Keratinocyte (primary cell): ENCODE data around the gene GXYLT2. TPM values are rescaled to one million over a fixed set of nuclear protein-coding genes. Genes with fewer than 3 reads are reported as not detected.

Experiments used
- DNase-seq: peaks from one replicate; pipeline ENCODE4 v3.0.0-alpha.2; 2011; ENCODE audit warnings: low read depth, missing footprints, low spot score
- FAIRE-seq: peaks from 2 replicates; lab custom pipeline; 2011; peaks lifted over from hg19 to GRCh38; lab: Jason Lieb, UNC
- H2AFZ ChIP-seq: 2 replicates; pipeline ENCODE4 v1.6.0; 2012; ENCODE audit warnings: low read length, control low read depth, inconsistent platforms; ENCODE audit not compliant: control insufficient read depth
- H3K27ac ChIP-seq: 2 replicates; pipeline ENCODE4 v1.5.1; 2011; ENCODE audit warnings: low read length; ENCODE audit not compliant: control insufficient read depth, insufficient read depth
- H3K27me3 ChIP-seq: 3 replicates; pipeline ENCODE4 v1.6.0; 2011; ENCODE audit warnings: low read length; ENCODE audit not compliant: control insufficient read depth, insufficient read depth; ENCODE audit errors: extremely low read depth
- H3K36me3 ChIP-seq, 2 experiments: 2 replicates in 1 of 2; 3 replicates in 1 of 2; pipeline ENCODE4 v1.5.1; 2011; ENCODE audit warnings: low read length in 2 of 2, mild to moderate bottlenecking in 1 of 2; ENCODE audit not compliant: control insufficient read depth in 2 of 2, insufficient read depth in 2 of 2; ENCODE audit errors: extremely low read depth in 1 of 2
- H3K4me1 ChIP-seq: 3 replicates; pipeline ENCODE4 v1.5.1; 2011; ENCODE audit warnings: low read length; ENCODE audit not compliant: control insufficient read depth, insufficient read depth; ENCODE audit errors: extremely low read depth
- H3K4me2 ChIP-seq: 3 replicates; pipeline ENCODE4 v1.6.0; 2011; ENCODE audit warnings: low read depth, low read length; ENCODE audit not compliant: control insufficient read depth, insufficient read depth; ENCODE audit errors: extremely low read depth
- H3K4me3 ChIP-seq, 3 experiments: fragments of 200-600 bp in 1 of 3; sonication (generic) in 1 of 3; 2 replicates in 2 of 3; 3 replicates in 1 of 3; pipeline ENCODE4 v1.5.1; 2011 to 2016; ENCODE audit warnings: low read length in 3 of 3, mild to moderate bottlenecking in 3 of 3, control low read depth in 2 of 3, inconsistent platforms in 1 of 3, low read depth in 1 of 3, mixed read lengths in 1 of 3, mixed run types in 1 of 3, moderate library complexity in 1 of 3; ENCODE audit not compliant: control insufficient read depth in 2 of 3, insufficient read depth in 2 of 3; ENCODE audit errors: extremely low read depth in 1 of 3
- H3K79me2 ChIP-seq: 2 replicates; pipeline ENCODE4 v1.6.0; 2012; ENCODE audit warnings: low read length; ENCODE audit not compliant: control insufficient read depth, insufficient read depth
- H3K9ac ChIP-seq: 3 replicates; pipeline ENCODE4 v1.6.0; 2011; ENCODE audit warnings: low read length; ENCODE audit not compliant: control insufficient read depth, insufficient read depth; ENCODE audit errors: extremely low read depth
- H3K9me1 ChIP-seq: 3 replicates; pipeline ENCODE4 v1.6.0; 2011; ENCODE audit warnings: low read length; ENCODE audit not compliant: control insufficient read depth, insufficient read depth; ENCODE audit errors: extremely low read depth
- H3K9me3 ChIP-seq: 2 replicates; pipeline ENCODE4 v1.5.1; 2012; ENCODE audit warnings: low read depth, low read length; ENCODE audit not compliant: control insufficient read depth
- H4K20me1 ChIP-seq: 3 replicates; pipeline ENCODE4 v1.6.0; 2011; ENCODE audit warnings: low read length; ENCODE audit not compliant: control insufficient read depth, insufficient read depth; ENCODE audit errors: extremely low read depth
- CTCF ChIP-seq, 3 experiments: IDR thresholded peaks in 1 of 3; conservative IDR thresholded peaks in 1 of 3; optimal IDR thresholded peaks in 1 of 3; 2 replicates in 2 of 3; 3 replicates in 1 of 3; pipeline versions ENCODE3 to v1.5.1; 2011; ENCODE audit warnings: low read length in 3 of 3, mild to moderate bottlenecking in 3 of 3, moderate library complexity in 2 of 3, control low read depth in 1 of 3, inconsistent platforms in 1 of 3; ENCODE audit not compliant: insufficient read depth in 2 of 3; ENCODE audit errors: extremely low read depth in 1 of 3
- EZH2 ChIP-seq: IDR thresholded peaks from one replicate; pipeline ENCODE4 v1.6.1; 2012; ENCODE audit warnings: inconsistent platforms, mild to moderate bottlenecking, low read length, moderate library complexity
- dilution Hi-C: fragments of 300-500 bp; cut with MboI; formaldehyde crosslinking; loops from one replicate; pipeline ENCODE4 v1.7.0; 2020; ENCODE audit warnings: low sequenced_read_pairs; ENCODE audit not compliant: extremely low pct_ligation_motif_present
- polyA plus RNA-seq, 5 experiments: library from polyadenylated mRNA; depleted of rRNA in 3 of 5; stranded (reverse) in 3 of 5; stranded (forward) in 1 of 5; unstranded in 1 of 5; fragments of >200 nt; gene quantifications; 1 replicate in 1 of 5; 2 replicates in 3 of 5; 3 replicates in 1 of 5; pipeline versions ENCODE4 v1.2.1 to v1.2.3, GENCODE V29; 2011 to 2012; ENCODE audit warnings: missing spikeins in 2 of 5, low read depth in 1 of 5, low replicate concordance in 1 of 5

The GXYLT2 gene
- polyA plus RNA-seq, 1 donor (not counting 4 experiments of a cell fraction or from before 2014, with no cell fraction given) = 1.4 TPM

- no peaks in the 10 kb centered on the region for H4K20me1 ChIP-seq
- H3K9me1 ChIP-seq = no peaks in the 10 kb centered on the region
- H3K27me3 ChIP-seq = no peaks in the 10 kb centered on the region
- H2AFZ ChIP-seq = no peak overlapping the region
- H3K36me3 ChIP-seq = no peaks in the 10 kb centered on the region
- DNase-seq (no peak), FAIRE-seq (no peak)
- H3K9ac ChIP-seq = no peak overlapping the region
- H3K27ac ChIP-seq = no peak overlapping the region
- no peak overlapping the region for H3K4me2 ChIP-seq
- no peaks in the 10 kb centered on the region for H3K9me3 ChIP-seq
- no peaks in the 10 kb centered on the region for H3K79me2 ChIP-seq
- peaks cover 11% of the 10 kb centered on the region for H3K4me1 ChIP-seq
- dilution Hi-C loops = no loop called here
- no peak overlapping the region for H3K4me3 ChIP-seq
- TF ChIP-seq EZH2 (no peak), CTCF (optimal IDR thresholded peaks at IDR 0.05 in 1 of 3, IDR thresholded peaks at IDR 0.05 in 1 of 3, conservative IDR thresholded peaks at IDR 0.05 in 1 of 3; ENCODE audit: extremely low read depth in 1 of 3, insufficient read depth in 2 of 3, low read length in 3 of 3) (no peak)
Observed at GRCh38 chr3:72972706-72973030, 84.8 kb downstream of the GXYLT2 start.

- TF ChIP-seq CTCF (optimal IDR thresholded peaks at IDR 0.05 in 1 of 3, IDR thresholded peaks at IDR 0.05 in 1 of 3, conservative IDR thresholded peaks at IDR 0.05 in 1 of 3; ENCODE audit: extremely low read depth in 1 of 3, insufficient read depth in 2 of 3, low read length in 3 of 3) (no peak), EZH2 (no peak)
- Histone ChIP-seq H3K79me2 (no peaks in the 10 kb centered on the region), H3K9me3 (no peaks in the 10 kb centered on the region), H3K27ac (no peak overlapping the region), H3K27me3 (no peaks in the 10 kb centered on the region), H4K20me1 (no peaks in the 10 kb centered on the region), H3K4me1 (peaks cover 11% of the 10 kb centered on the region), H3K4me2 (peak overlapping the region; percentile 11), H3K36me3 (no peaks in the 10 kb centered on the region), H3K4me3 (no peak overlapping the region), H3K9ac (no peak overlapping the region), H3K9me1 (no peaks in the 10 kb centered on the region), H2AFZ (peak overlapping the region; percentile 80)
- dilution Hi-C loops = no loop called here
- DNase-seq = no peak
- FAIRE-seq = peak; percentile 5
Observed at GRCh38 chr3:72973031-72973723, 85.3 kb downstream of the GXYLT2 start.
